Endodermal cell (in vitro differentiated cells): ENCODE measurements around the gene RNASEH2A. TPM values are rescaled to one million over a fixed set of nuclear protein-coding genes. Genes with fewer than 3 reads are reported as not detected.

ENCODE experiments used
- DNase-seq: peaks from one replicate; pipeline ENCODE4 v3.0.0-alpha.2; 2017
- H3K27ac ChIP-seq: 2 replicates; pipeline ENCODE4 v1.5.1; 2013; ENCODE audit warnings: mild to moderate bottlenecking, low read depth, low read length, moderate library complexity
- H3K27me3 ChIP-seq: 2 replicates; pipeline ENCODE4 v1.6.1; 2013; ENCODE audit warnings: mild to moderate bottlenecking, low read length, moderate library complexity; ENCODE audit not compliant: insufficient read depth, control insufficient read depth, poor library complexity, severe bottlenecking
- H3K36me3 ChIP-seq: 2 replicates; pipeline ENCODE4 v1.7.0; 2013; ENCODE audit warnings: mild to moderate bottlenecking, low read length, moderate library complexity; ENCODE audit not compliant: control insufficient read depth, insufficient read depth
- H3K4me1 ChIP-seq: one replicate; pipeline ENCODE4 v1.7.0; 2013; ENCODE audit warnings: low read length; ENCODE audit not compliant: control insufficient read depth, insufficient read depth
- H3K4me3 ChIP-seq: 2 replicates; pipeline ENCODE4 v1.5.1; 2013; ENCODE audit warnings: mild to moderate bottlenecking, low read length, moderate library complexity
- H3K9ac ChIP-seq: 2 replicates; pipeline ENCODE4 v1.6.1; 2013; ENCODE audit warnings: mild to moderate bottlenecking, low read length, moderate library complexity; ENCODE audit not compliant: poor library complexity, severe bottlenecking; ENCODE audit errors: extremely low read depth
- H3K9me3 ChIP-seq: 2 replicates; pipeline ENCODE4 v1.6.1; 2013; ENCODE audit warnings: mild to moderate bottlenecking, low read length, moderate library complexity; ENCODE audit not compliant: control insufficient read depth
- H3K27ac Mint-ChIP-seq: 2 replicates; pipeline ENCODE4 v1.8.0; 2020; ENCODE audit warnings: mixed read lengths
- H3K27me3 Mint-ChIP-seq: 2 replicates; pipeline ENCODE4 v1.8.0; 2021; ENCODE audit warnings: mild to moderate bottlenecking, mixed read lengths; ENCODE audit not compliant: insufficient read depth
- H3K36me3 Mint-ChIP-seq: 2 replicates; pipeline ENCODE4 v1.8.0; 2020; ENCODE audit warnings: low read depth, mixed read lengths
- H3K4me1 Mint-ChIP-seq: 2 replicates; pipeline ENCODE4 v1.8.0; 2020; ENCODE audit warnings: mixed read lengths
- H3K4me3 Mint-ChIP-seq: 2 replicates; pipeline ENCODE4 v1.8.0; 2020; ENCODE audit warnings: mild to moderate bottlenecking, moderate library complexity, mixed read lengths
- H3K9me3 Mint-ChIP-seq: 2 replicates; pipeline ENCODE4 v1.8.0; 2020; ENCODE audit warnings: mild to moderate bottlenecking, mixed read lengths
- WGBS, 2 experiments: methylation state at CpG; one replicate each; pipeline versions ENCODE4 v1.1.5 to v1.1.7; 2013; ENCODE audit warnings: missing lambda C conversion rate in 2 of 2, mixed read lengths in 1 of 2; ENCODE audit not compliant: insufficient coverage in 1 of 2, insufficient read length in 1 of 2; 5-methylcytosine and 5-hydroxymethylcytosine counted together
- total RNA-seq, 2 donors: library from RNA; stranded (reverse); fragmentation: NEBNext Ultra II Directional in 1 of 2; extraction: Animal tissue kit (Norgen Biotek cat#: 25700) in 1 of 2; gene quantifications; 2 replicates in 1 of 2; 3 replicates in 1 of 2; pipeline ENCODE4 v1.2.1, GENCODE V29; 2021
- TF ChIP-seq, protein P1 (sequence below): fragments of 200-600 bp; sonication (generic); conservative IDR thresholded peaks from 2 replicates; pipeline ENCODE4 v1.5.0; 2021; ENCODE audit warnings: antibody characterized with exemption, mild to moderate bottlenecking

Gene RNASEH2A
- total RNA-seq, 2 donors from 2014 or later: 51.0 to 97.1 TPM

GRCh38 chr19:12792051-12792852 lies 14.1 kb upstream of the RNASEH2A start:
- peaks cover 2% of the 10 kb centered on the region for H3K36me3 Mint-ChIP-seq
- Histone ChIP-seq H3K36me3 (no peaks in the 10 kb centered on the region), H3K27me3 (peaks cover 9% of the 10 kb centered on the region), H3K4me3 (peak overlapping the region; percentile 86), H3K27ac (peak overlapping the region; percentile 70), H3K4me1 (peaks cover 11% of the 10 kb centered on the region), H3K9me3 (no peaks in the 10 kb centered on the region), H3K9ac (peak overlapping the region; percentile 89)
- no peaks in the 10 kb centered on the region for H3K9me3 Mint-ChIP-seq
- peaks cover 33% of the 10 kb centered on the region for H3K4me1 Mint-ChIP-seq
- peak overlapping the region; percentile 74 for H3K4me3 Mint-ChIP-seq
- TF ChIP-seq, protein P1, sequence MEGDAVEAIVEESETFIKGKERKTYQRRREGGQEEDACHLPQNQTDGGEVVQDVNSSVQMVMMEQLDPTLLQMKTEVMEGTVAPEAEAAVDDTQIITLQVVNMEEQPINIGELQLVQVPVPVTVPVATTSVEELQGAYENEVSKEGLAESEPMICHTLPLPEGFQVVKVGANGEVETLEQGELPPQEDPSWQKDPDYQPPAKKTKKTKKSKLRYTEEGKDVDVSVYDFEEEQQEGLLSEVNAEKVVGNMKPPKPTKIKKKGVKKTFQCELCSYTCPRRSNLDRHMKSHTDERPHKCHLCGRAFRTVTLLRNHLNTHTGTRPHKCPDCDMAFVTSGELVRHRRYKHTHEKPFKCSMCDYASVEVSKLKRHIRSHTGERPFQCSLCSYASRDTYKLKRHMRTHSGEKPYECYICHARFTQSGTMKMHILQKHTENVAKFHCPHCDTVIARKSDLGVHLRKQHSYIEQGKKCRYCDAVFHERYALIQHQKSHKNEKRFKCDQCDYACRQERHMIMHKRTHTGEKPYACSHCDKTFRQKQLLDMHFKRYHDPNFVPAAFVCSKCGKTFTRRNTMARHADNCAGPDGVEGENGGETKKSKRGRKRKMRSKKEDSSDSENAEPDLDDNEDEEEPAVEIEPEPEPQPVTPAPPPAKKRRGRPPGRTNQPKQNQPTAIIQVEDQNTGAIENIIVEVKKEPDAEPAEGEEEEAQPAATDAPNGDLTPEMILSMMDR: no peak
- peak overlapping the region; percentile 89 for H3K27ac Mint-ChIP-seq
- H3K27me3 Mint-ChIP-seq: peaks cover 9% of the 10 kb centered on the region
- 0 to 1% methylated on average over 45 to 84 of the region's 84 CpGs for WGBS, 2 experiments
- peak; percentile 91 for DNase-seq

GRCh38 chr19:12792853-12793289 lies 13.5 kb upstream of the RNASEH2A start:
- TF ChIP-seq, protein P1: no peak
- WGBS, 2 experiments: 2 to 3% methylated on average over 5 to 19 of the region's 22 CpGs
- no peak overlapping the region for H3K27ac Mint-ChIP-seq

GRCh38 chr19:12793290-12794195 lies 12.8 kb upstream of the RNASEH2A start:
- peak; percentile 96 for DNase-seq
- Histone ChIP-seq H3K4me3 (peak overlapping the region; percentile 86), H3K36me3 (peaks cover 2% of the 10 kb centered on the region), H3K27me3 (peaks cover 9% of the 10 kb centered on the region), H3K9me3 (no peaks in the 10 kb centered on the region), H3K27ac (peak overlapping the region; percentile 38), H3K4me1 (peaks cover 10% of the 10 kb centered on the region), H3K9ac (peak overlapping the region; percentile 89)
- peaks cover 30% of the 10 kb centered on the region for H3K4me1 Mint-ChIP-seq
- H3K27ac Mint-ChIP-seq: peak overlapping the region; percentile 91
- TF ChIP-seq, protein P1: no peak
- H3K9me3 Mint-ChIP-seq: no peaks in the 10 kb centered on the region
- H3K36me3 Mint-ChIP-seq: peaks cover 6% of the 10 kb centered on the region
- 1% methylated on average over 30 to 80 of the region's 81 CpGs for WGBS, 2 experiments
- peaks cover 9% of the 10 kb centered on the region for H3K27me3 Mint-ChIP-seq
- H3K4me3 Mint-ChIP-seq: peak overlapping the region; percentile 74

More at GRCh38 chr19:12792853-12793289, 13.5 kb upstream of the RNASEH2A start:
- H3K36me3 ChIP-seq: no peaks in the 10 kb centered on the region
- H3K4me3 ChIP-seq: peak overlapping the region; percentile 86
- H3K9ac ChIP-seq: peak overlapping the region; percentile 89
- peaks cover 4% of the 10 kb centered on the region for H3K36me3 Mint-ChIP-seq
- DNase-seq: no peak
- no peaks in the 10 kb centered on the region for H3K9me3 ChIP-seq
- H3K4me1 ChIP-seq: peaks cover 11% of the 10 kb centered on the region
- peaks cover 9% of the 10 kb centered on the region for H3K27me3 ChIP-seq
- H3K9me3 Mint-ChIP-seq: no peaks in the 10 kb centered on the region
- peaks cover 9% of the 10 kb centered on the region for H3K27me3 Mint-ChIP-seq
- peaks cover 33% of the 10 kb centered on the region for H3K4me1 Mint-ChIP-seq
- H3K4me3 Mint-ChIP-seq: peak overlapping the region; percentile 74
- no peak overlapping the region for H3K27ac ChIP-seq
